Esophagus squamous epithelium (tissue), 5 donors: ENCODE results near the gene CCNK. TPM values are rescaled to one million over a fixed set of nuclear protein-coding genes. Genes with fewer than 3 reads are reported as not detected.

ENCODE experiments used
- DNase-seq: peaks from one replicate; lab custom pipeline; 2025; lab: John Stamatoyannopoulos, UW
- H3K27ac ChIP-seq, 4 donors: fragments of 200-600 bp; sonication (generic); one replicate each; pipeline ENCODE4 v1.5.1; 2016 to 2019; ENCODE audit warnings: mild to moderate bottlenecking in 1 of 4
- H3K27me3 ChIP-seq, 4 donors: fragments of 200-600 bp; sonication (generic); 1 replicate in 3 of 4; 2 replicates in 1 of 4; pipeline versions ENCODE4 v1.5.1 to v1.6.0; 2017 to 2021; ENCODE audit warnings: antibody characterized with exemption in 1 of 4
- H3K36me3 ChIP-seq, 3 donors: fragments of 200-600 bp; sonication (generic); one replicate each; pipeline ENCODE4 v1.5.1; 2016 to 2019
- H3K4me1 ChIP-seq, 3 donors: fragments of 200-600 bp; sonication (generic); one replicate each; pipeline ENCODE4 v1.5.1; 2017 to 2019
- H3K4me3 ChIP-seq, 4 donors: fragments of 200-600 bp; sonication (generic); 1 replicate in 3 of 4; 2 replicates in 1 of 4; pipeline ENCODE4 v1.5.1; 2016 to 2019; ENCODE audit warnings: mild to moderate bottlenecking in 2 of 4, moderate library complexity in 1 of 4
- H3K9me3 ChIP-seq, 3 donors: fragments of 200-600 bp; sonication (generic); one replicate each; pipeline ENCODE4 v1.5.1; 2016 to 2019
- CTCF ChIP-seq, 6 experiments: fragments of 450-650 bp in 4 of 6; fragments of 200-600 bp in 2 of 6; sonication (generic) in 2 of 6; IDR thresholded peaks; one replicate each; pipeline ENCODE4 v1.5.1; 2016 to 2019; ENCODE audit warnings: antibody characterized with exemption in 6 of 6, mild to moderate bottlenecking in 4 of 6, moderate library complexity in 4 of 6
- POLR2A ChIP-seq, 4 donors: fragments of 450-650 bp; IDR thresholded peaks; one replicate each; pipeline ENCODE4 v1.6.1; 2017; ENCODE audit warnings: antibody characterized with exemption in 4 of 4, mild to moderate bottlenecking in 4 of 4, moderate library complexity in 3 of 4
- WGBS, 2 donors: methylation state at CpG; one replicate each; pipeline ENCODE4 v1.1.5; 2018; 5-methylcytosine and 5-hydroxymethylcytosine counted together
- intact Hi-C: fragments of 100-400 bp; cut with DNase I; formaldehyde crosslinking; loops from one replicate; pipeline ENCODE4 v1.15.0; 2022
- total RNA-seq, 4 donors: library from RNA; depleted of rRNA; stranded (reverse); fragments of >200 nt; gene quantifications; one replicate each; pipeline ENCODE4 v1.1.0, GENCODE V29; 2016
- donor health status: DM: yes; HTN: yes; CAD: no.

CCNK gene
- total RNA-seq, 4 donors from 2014 or later, result 13.4 to 39.9 (median 29.5) TPM

DNA sequence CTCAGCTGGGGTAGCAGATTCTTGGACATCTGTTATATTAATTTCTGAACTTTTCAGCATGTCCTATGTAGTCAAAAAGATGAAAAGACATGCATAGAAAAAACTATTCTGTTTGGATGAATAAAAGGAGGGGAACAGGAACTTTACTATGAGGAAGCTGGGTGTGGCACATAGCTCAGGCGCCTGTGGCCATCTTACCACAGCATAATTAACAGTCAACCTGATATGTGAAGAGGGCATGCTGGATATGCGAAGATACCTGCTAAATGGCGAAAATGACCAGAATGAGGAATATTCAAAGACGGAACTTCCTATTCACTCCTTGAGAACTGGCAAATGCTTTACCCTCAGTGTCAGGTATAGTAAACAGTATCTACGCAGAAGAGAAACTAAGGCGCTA is 19.0 kb upstream of the CCNK start:
- no peak overlapping the region for H3K4me3 ChIP-seq
- peaks cover 0 to 2% (median 0%) of the 10 kb centered on the region in 3 donors for H3K4me1 ChIP-seq
- no peak for DNase-seq
- no peak overlapping the region for H3K27ac ChIP-seq
- no peaks in the 10 kb centered on the region for H3K9me3 ChIP-seq
- no peaks in the 10 kb centered on the region for H3K27me3 ChIP-seq
- TF ChIP-seq CTCF (IDR thresholded peaks at IDR 0.05) (no peak), POLR2A (IDR thresholded peaks at IDR 0.05) (no peak)
- peaks cover 0 to 84% (median 13%) of the 10 kb centered on the region in 3 donors for H3K36me3 ChIP-seq
- intact Hi-C loops, result no loop called here
- WGBS, 2 donors, result 66 to 75% methylated on average over 6 of the region's 6 CpGs

- Histone ChIP-seq H3K36me3 (peaks cover 0 to 67% (median 8%) of the 10 kb centered on the region in 3 donors), H3K27me3 (no peaks in the 10 kb centered on the region), H3K9me3 (no peaks in the 10 kb centered on the region), H3K4me1 (peaks cover 0 to 15% (median 0%) of the 10 kb centered on the region in 3 donors), H3K27ac (no peak overlapping the region), H3K4me3 (no peak overlapping the region)
- no peak for DNase-seq
- TF ChIP-seq POLR2A (IDR thresholded peaks at IDR 0.05) (no peak), CTCF (IDR thresholded peaks at IDR 0.05) (no peak)
- intact Hi-C loops, result no loop called here
- 77 to 81% methylated on average over 4 of the region's 4 CpGs for WGBS, 2 donors
These were observed 17.2 kb upstream of the CCNK start for GRCh38 chr14:99463974-99464373.

DNA sequence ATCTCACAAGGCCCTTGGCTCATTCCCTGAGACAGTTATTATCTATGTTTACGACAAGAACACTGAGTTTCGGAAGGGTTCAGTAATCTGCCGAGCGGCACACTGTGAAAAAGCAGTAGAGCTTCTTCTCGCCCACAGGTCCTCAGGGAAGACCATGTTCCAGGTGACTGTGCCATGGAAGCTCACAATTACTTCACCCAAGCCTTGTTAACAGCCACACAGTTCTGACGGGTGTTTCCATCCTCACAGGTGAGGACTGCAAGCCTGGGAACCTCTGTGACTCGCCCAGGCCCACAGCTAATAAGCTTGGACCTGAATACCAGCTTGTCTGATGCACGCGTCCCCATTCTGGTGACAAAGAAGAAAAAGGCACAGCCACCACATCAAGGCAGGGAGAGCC is 15.9 kb upstream of the CCNK start:
- DNase-seq, result no peak

DNA sequence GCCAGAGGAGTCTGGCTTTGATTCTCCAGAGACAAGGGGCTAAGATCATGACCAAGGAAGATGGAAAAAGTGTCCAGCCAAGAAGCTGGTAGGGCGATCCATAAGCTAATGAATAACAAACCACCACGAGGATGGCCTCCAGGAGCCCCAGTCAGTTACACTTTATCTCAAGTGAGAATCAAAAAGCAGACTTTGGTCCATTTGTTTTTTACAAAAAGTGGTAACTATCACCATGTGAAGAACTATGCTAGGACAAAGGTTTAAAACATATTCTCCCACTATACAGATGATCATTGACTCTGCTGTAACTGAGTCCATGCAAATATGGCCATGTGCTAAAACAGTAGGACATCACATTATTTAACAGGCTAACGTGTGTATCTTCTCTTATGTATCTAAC is 14.5 kb upstream of the CCNK start:
- Histone ChIP-seq H3K27ac (no peak overlapping the region), H3K36me3 (peaks cover 0 to 39% (median 8%) of the 10 kb centered on the region in 3 donors), H3K4me1 (peaks cover 0 to 20% (median 0%) of the 10 kb centered on the region in 3 donors), H3K9me3 (no peaks in the 10 kb centered on the region), H3K4me3 (no peak overlapping the region), H3K27me3 (no peaks in the 10 kb centered on the region)
- no peak for DNase-seq
- intact Hi-C loops, result no loop called here
- 69 to 84% methylated on average over 3 of the region's 3 CpGs for WGBS, 2 donors
- TF ChIP-seq POLR2A (IDR thresholded peaks at IDR 0.05), result no peak
- TF ChIP-seq CTCF (IDR thresholded peaks at IDR 0.05), result no peak

More for the DNA sequence above, 15.9 kb upstream of the CCNK start:
- Histone ChIP-seq H3K9me3 (no peaks in the 10 kb centered on the region), H3K4me3 (no peak overlapping the region), H3K4me1 (peaks cover 0 to 20% (median 0%) of the 10 kb centered on the region in 3 donors), H3K36me3 (peaks cover 0 to 53% (median 8%) of the 10 kb centered on the region in 3 donors), H3K27me3 (no peaks in the 10 kb centered on the region), H3K27ac (no peak overlapping the region)
- WGBS, 2 donors, result 90 to 94% methylated on average over 6 to 8 of the region's 9 CpGs
- intact Hi-C loops, result no loop called here
- TF ChIP-seq POLR2A (IDR thresholded peaks at IDR 0.05) (no peak), CTCF (IDR thresholded peaks at IDR 0.05) (no peak)

- WGBS, 2 donors, result 49 to 79% methylated on average over 8 to 9 of the region's 9 CpGs
- H3K9me3 ChIP-seq, result no peaks in the 10 kb centered on the region
- peaks cover 0 to 20% (median 0%) of the 10 kb centered on the region in 3 donors for H3K4me1 ChIP-seq
- intact Hi-C loops, result no loop called here
- TF ChIP-seq POLR2A (IDR thresholded peaks at IDR 0.05) (no peak), CTCF (IDR thresholded peaks at IDR 0.05) (no peak)
- no peak overlapping the region for H3K4me3 ChIP-seq
- no peak for DNase-seq
- no peak overlapping the region for H3K27ac ChIP-seq
- H3K27me3 ChIP-seq, result no peaks in the 10 kb centered on the region
- peaks cover 0 to 31% (median 8%) of the 10 kb centered on the region in 3 donors for H3K36me3 ChIP-seq
These were observed 13.7 kb upstream of the CCNK start for GRCh38 chr14:99467336-99468078.
